ENCODE data around the gene PCNT.

PCNT gene

DNA sequence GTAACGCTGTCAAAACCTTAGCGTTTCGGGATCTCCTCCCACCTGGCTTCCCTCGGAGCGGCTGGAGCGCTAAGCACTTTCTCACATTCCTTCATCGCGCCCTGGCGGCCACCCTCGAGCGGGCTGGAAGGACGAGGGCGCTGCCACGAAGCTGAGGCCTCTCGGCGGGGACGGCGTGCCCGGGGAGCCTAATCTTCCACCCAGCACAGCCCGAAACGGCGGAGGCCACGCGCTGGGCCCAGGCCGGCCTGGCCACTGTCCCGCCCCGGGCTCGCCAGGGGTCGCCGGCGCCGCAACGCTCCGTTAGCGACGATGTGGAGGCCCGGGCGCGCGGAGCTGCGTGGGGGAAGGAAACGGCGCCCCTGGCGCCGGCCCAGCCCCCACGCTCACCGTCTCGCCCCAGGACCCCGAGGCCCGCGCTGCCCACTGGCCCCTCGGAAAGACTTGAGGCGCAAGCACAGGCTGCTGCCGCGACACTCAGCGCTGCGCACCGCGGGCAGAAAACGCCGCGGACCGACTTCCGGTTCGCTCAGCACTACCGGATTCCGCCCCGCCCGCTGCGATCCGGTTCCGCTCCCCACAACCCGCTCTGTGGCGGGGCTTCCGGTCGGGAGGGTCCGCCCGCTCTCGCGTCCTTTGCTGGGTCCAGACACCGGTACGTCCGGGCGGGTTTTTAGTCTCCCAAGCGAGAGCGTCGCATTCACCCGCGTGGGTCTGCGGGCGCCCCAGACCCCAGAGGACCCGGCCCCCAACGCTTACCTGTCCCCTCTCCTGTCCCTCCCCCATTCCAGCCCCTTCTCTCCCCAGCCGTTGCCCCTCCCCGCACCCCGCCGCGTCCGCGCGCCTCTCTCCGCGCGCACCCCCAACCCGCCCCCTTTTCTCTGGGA is 38.0 kb upstream of the PCNT start, which contains the start of gene YBEY:
Gene YBEY (plus strand): TSS at position 582 of the 887 bp plus-strand sequence. CDS start 572 bp downstream, outside the sequence.
- peak within 1 kb of the TSS; percentile 77 for H3K4me3 ChIP-seq (ENCODE audit: low read length)
- TF ChIP-seq, protein P1, sequence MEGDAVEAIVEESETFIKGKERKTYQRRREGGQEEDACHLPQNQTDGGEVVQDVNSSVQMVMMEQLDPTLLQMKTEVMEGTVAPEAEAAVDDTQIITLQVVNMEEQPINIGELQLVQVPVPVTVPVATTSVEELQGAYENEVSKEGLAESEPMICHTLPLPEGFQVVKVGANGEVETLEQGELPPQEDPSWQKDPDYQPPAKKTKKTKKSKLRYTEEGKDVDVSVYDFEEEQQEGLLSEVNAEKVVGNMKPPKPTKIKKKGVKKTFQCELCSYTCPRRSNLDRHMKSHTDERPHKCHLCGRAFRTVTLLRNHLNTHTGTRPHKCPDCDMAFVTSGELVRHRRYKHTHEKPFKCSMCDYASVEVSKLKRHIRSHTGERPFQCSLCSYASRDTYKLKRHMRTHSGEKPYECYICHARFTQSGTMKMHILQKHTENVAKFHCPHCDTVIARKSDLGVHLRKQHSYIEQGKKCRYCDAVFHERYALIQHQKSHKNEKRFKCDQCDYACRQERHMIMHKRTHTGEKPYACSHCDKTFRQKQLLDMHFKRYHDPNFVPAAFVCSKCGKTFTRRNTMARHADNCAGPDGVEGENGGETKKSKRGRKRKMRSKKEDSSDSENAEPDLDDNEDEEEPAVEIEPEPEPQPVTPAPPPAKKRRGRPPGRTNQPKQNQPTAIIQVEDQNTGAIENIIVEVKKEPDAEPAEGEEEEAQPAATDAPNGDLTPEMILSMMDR (conservative IDR thresholded peaks at IDR 0.05; ENCODE audit: low read length), result peak; percentile 42
- peak; percentile 91 for DNase-seq (ENCODE audit: low read depth)

DNA sequence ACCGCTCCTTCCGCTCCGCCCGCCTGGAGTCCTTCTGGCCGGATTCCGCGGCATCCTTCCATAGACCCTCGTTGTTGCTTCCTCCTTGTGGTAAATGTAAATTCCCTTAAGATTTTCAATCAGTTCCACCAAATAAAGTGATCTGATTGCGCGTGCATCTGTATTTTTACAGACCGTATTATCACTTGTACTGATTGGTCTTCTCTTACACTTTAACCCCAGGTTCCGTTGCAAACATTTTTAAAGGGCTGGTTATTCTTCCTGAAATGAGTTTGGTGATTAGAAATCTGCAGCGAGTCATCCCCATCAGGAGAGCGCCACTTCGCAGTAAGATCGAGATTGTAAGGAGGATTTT is 37.3 kb upstream of the PCNT start:
- peak; percentile 75 for DNase-seq (ENCODE audit: low read depth)
- peak overlapping the region; percentile 77 for H3K4me3 ChIP-seq (ENCODE audit: low read length)

DNA sequence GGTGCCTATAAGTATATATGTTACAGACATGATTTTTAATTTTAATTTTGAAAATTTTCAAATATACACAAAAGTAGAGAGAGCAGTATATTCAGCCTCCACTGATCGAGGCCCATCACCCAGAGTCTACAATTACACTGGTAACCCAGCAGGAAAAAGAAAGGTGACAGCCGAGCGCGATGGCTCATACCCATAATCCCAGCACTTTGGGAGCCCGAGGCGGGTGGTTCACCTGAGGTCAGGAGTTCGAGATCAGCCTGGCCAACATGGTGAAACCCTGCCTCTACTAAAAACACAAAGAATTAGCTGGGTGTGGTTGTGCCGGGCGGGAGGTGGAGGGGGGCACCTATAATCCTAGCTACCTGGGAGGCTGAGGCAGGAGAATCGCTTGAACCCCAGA is 36.4 kb upstream of the PCNT start:
- no peak overlapping the region for H3K4me3 ChIP-seq (ENCODE audit: low read length)
- TF ChIP-seq, protein P1 (conservative IDR thresholded peaks at IDR 0.05; ENCODE audit: low read length), result no peak

More for the DNA sequence above, 37.3 kb upstream of the PCNT start:
- TF ChIP-seq, protein P1 (conservative IDR thresholded peaks at IDR 0.05; ENCODE audit: low read length), result no peak

DNA sequence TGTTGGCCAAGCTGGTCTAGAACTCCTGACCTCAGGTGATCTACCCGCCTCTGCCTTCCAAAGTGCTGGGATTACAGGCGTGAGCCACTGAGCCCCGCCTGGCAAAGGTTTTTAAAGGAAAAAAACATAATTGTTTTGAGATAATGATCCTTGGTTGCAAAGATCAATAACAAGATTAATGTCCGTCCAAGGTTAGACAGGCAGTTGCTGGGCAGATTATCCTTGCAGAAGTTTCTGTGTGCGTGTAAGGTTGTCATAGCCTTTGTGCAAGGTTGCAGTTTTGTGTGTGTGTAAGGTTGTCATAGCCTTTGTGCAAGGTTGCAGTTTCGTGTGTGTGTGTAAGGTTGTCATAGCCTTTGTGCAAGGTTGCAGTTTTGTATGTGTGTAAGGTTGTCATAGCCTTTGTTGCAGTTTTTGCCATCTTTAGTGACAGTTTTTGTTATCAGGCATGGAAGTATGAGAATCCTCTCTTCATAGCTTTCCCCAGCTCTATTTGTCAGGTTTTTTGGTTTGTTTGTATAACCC is 34.2 kb upstream of the PCNT start:
- H3K4me3 ChIP-seq (ENCODE audit: low read length), result no peak overlapping the region
- DNase-seq (ENCODE audit: low read depth), result no peak
- TF ChIP-seq, protein P1 (conservative IDR thresholded peaks at IDR 0.05; ENCODE audit: low read length), result no peak

More for the DNA sequence above, 36.4 kb upstream of the PCNT start:
- DNase-seq (ENCODE audit: low read depth), result no peak

DNA sequence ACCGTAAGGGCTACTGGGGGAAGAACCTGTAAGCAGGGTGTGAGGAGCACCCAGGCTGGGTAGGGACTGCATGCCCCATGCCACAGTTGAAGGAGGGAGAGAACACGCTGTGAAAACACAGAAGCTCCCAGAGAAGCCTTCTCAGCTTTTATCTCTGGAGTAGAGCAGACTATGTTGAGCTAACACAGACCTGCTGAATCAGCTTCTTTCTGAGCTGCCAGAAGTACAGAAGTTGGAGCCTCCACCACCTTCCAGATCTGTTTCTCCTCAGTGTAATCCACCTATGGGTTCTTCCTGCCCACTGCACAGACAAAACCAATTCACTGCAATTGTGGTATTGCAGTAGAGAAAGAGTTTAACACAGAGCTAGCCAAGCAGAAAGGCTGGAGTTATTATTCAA is 32.4 kb upstream of the PCNT start:
- TF ChIP-seq, protein P1 (conservative IDR thresholded peaks at IDR 0.05; ENCODE audit: low read length), result no peak
- H3K4me3 ChIP-seq (ENCODE audit: low read length), result no peak overlapping the region
- no peak for DNase-seq (ENCODE audit: low read depth)

DNA sequence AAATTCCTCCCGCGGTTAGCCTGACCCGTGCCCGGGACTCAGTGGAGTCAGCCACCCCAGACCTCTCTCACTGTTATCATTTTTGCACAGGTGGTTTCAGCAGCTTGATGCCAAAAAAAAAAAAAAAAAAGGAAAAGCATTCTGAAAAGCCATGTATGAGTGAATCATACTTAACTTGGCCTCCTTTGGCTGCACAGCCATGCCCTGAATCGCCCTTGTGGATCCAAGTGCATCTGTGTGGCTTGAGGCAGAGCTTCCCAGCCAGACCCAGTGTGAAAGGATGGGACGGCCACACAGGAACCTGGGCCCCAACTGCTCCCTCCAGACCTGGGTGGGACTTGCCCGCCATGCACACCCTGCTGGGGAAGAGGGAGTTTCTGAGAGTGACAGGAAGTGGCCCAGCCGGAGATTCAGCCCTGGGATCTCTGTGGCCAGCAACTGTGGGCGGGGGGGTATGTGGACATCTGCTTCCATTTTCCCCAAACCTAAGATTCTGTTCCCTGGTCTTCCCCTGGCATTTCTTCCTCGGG is 29.2 kb upstream of the PCNT start:
- DNase-seq (ENCODE audit: low read depth), result peak; percentile 69
- no peak overlapping the region for H3K4me3 ChIP-seq (ENCODE audit: low read length)
- TF ChIP-seq, protein P1 (conservative IDR thresholded peaks at IDR 0.05; ENCODE audit: low read length), result 0 out of 2 replicates have a peak, but pooled peaks have one; percentile 4
